NCI-H146 (cell line): ENCODE results near the gene EEF2.
"Not testable (repeated sequence)": the region's sequence is repeated elsewhere in the genome, so short reads cannot be mapped to it uniquely, and the experiment has no call there.

Experiments used
- DNase-seq: peaks from one replicate; lab custom pipeline; 2025; lab: John Stamatoyannopoulos, UW

EEF2 gene

GRCh38 chr19:3968556-3969434, 16.5 kb downstream of the EEF2 start:
- DNase-seq = peak; percentile 37

GRCh38 chr19:3967983-3968382, 17.3 kb downstream of the EEF2 start:
- not testable (repeated sequence) for DNase-seq

GRCh38 chr19:3966051-3967017, 18.9 kb downstream of the EEF2 start:
- DNase-seq = no peak

GRCh38 chr19:3964256-3965194, 20.7 kb downstream of the EEF2 start:
- DNase-seq = no peak

- DNase-seq = no peak
Observed at GRCh38 chr19:3963458-3964255, 21.6 kb downstream of the EEF2 start.

GRCh38 chr19:3961007-3961406, 24.3 kb downstream of the EEF2 start:
- no peak for DNase-seq

GRCh38 chr19:3959766-3960131, 25.5 kb downstream of the EEF2 start:
- no peak for DNase-seq

- no peak for DNase-seq
Observed at GRCh38 chr19:3958836-3959765, 26.2 kb downstream of the EEF2 start.

GRCh38 chr19:3955688-3956087, 29.6 kb downstream of the EEF2 start:
- DNase-seq = no peak

GRCh38 chr19:3955276-3955675, 30.0 kb downstream of the EEF2 start:
- DNase-seq = not testable (repeated sequence)

- no peak for DNase-seq
Observed at GRCh38 chr19:3954107-3954506, 31.2 kb downstream of the EEF2 start.

- DNase-seq = not testable (repeated sequence)
Observed at GRCh38 chr19:3952755-3953276, 32.4 kb downstream of the EEF2 start.

- DNase-seq = peak; percentile 62
Observed at GRCh38 chr19:3950871-3951861, 34.1 kb downstream of the EEF2 start.

- DNase-seq = no peak
Observed at GRCh38 chr19:3949997-3950859, 35.0 kb downstream of the EEF2 start.

GRCh38 chr19:3949294-3949693, 36.0 kb downstream of the EEF2 start:
- no peak for DNase-seq

- DNase-seq = not testable (repeated sequence)
Observed at GRCh38 chr19:3947316-3947933, 37.8 kb downstream of the EEF2 start.

GRCh38 chr19:3945838-3946237, 39.4 kb downstream of the EEF2 start:
- no peak for DNase-seq
